Measurements from ENCODE around the gene NTRK2. TPM values are rescaled to one million over a fixed set of nuclear protein-coding genes. Genes with fewer than 3 reads are reported as not detected.

The NTRK2 gene
- total RNA-seq, 4 donors from 2014 or later = 9.5 to 19.5 (median 12.3) TPM

GRCh38 chr9:84929068-84929467 lies 259.5 kb downstream of the NTRK2 start:
- WGBS = 91% methylated on average over 3 of the region's 3 CpGs
- Histone ChIP-seq H3K27ac (no peak overlapping the region), H3K4me1 (no peaks in the 10 kb centered on the region), H3K27me3 (no peaks in the 10 kb centered on the region), H3K4me3 (no peak overlapping the region), H3K36me3 (no peaks in the 10 kb centered on the region), H3K9me3 (no peaks in the 10 kb centered on the region)
- no peak for DNase-seq (ENCODE audit: low spot score in 2 of 2)
- TF ChIP-seq CTCF (IDR thresholded peaks at IDR 0.05) = no peak
- no peak for TF ChIP-seq POLR2A (IDR thresholded peaks at IDR 0.05)
- TF ChIP-seq POLR2AphosphoS5 (IDR thresholded peaks at IDR 0.05) = no peak
- no peak for TF ChIP-seq EP300 (IDR thresholded peaks at IDR 0.05)

GRCh38 chr9:84932915-84933527 lies 263.5 kb downstream of the NTRK2 start:
- WGBS = 85% methylated on average over 6 of the region's 6 CpGs
- TF ChIP-seq EP300 (IDR thresholded peaks at IDR 0.05) = no peak
- TF ChIP-seq CTCF (IDR thresholded peaks at IDR 0.05) = no peak
- TF ChIP-seq POLR2A (IDR thresholded peaks at IDR 0.05) = no peak
- TF ChIP-seq POLR2AphosphoS5 (IDR thresholded peaks at IDR 0.05) = no peak
- H3K4me1 ChIP-seq = no peaks in the 10 kb centered on the region

GRCh38 chr9:84935528-84936117 lies 266.1 kb downstream of the NTRK2 start:
- no peak for DNase-seq (ENCODE audit: low spot score in 2 of 2)
- no peaks in the 10 kb centered on the region for H3K9me3 ChIP-seq
- peak overlapping the region; percentile 31 for H3K27ac ChIP-seq
- no peak for TF ChIP-seq POLR2AphosphoS5 (IDR thresholded peaks at IDR 0.05)
- TF ChIP-seq POLR2A (IDR thresholded peaks at IDR 0.05) = no peak
- no peak for TF ChIP-seq CTCF (IDR thresholded peaks at IDR 0.05)
- no peak for TF ChIP-seq EP300 (IDR thresholded peaks at IDR 0.05)
- H3K4me1 ChIP-seq = no peaks in the 10 kb centered on the region
- no peaks in the 10 kb centered on the region for H3K27me3 ChIP-seq
- no peaks in the 10 kb centered on the region for H3K36me3 ChIP-seq
- H3K4me3 ChIP-seq = no peak overlapping the region

More at GRCh38 chr9:84932915-84933527, 263.5 kb downstream of the NTRK2 start:
- no peak overlapping the region for H3K27ac ChIP-seq
- no peaks in the 10 kb centered on the region for H3K36me3 ChIP-seq
- no peak for DNase-seq (ENCODE audit: low spot score in 2 of 2)
- no peaks in the 10 kb centered on the region for H3K9me3 ChIP-seq
- no peak overlapping the region for H3K4me3 ChIP-seq
- no peaks in the 10 kb centered on the region for H3K27me3 ChIP-seq

GRCh38 chr9:84937180-84937579 lies 267.7 kb downstream of the NTRK2 start:
- Histone ChIP-seq H3K4me3 (no peak overlapping the region), H3K36me3 (no peaks in the 10 kb centered on the region), H3K27ac (no peak overlapping the region), H3K9me3 (no peaks in the 10 kb centered on the region), H3K27me3 (no peaks in the 10 kb centered on the region), H3K4me1 (no peaks in the 10 kb centered on the region)
- 81% methylated on average over 2 of the region's 2 CpGs for WGBS
- TF ChIP-seq CTCF (IDR thresholded peaks at IDR 0.05) (no peak), EP300 (IDR thresholded peaks at IDR 0.05) (no peak), POLR2AphosphoS5 (IDR thresholded peaks at IDR 0.05) (no peak), POLR2A (IDR thresholded peaks at IDR 0.05) (no peak)
- no peak for DNase-seq (ENCODE audit: low spot score in 2 of 2)

- H3K27ac ChIP-seq = no peak overlapping the region
- 61% methylated on average over 3 of the region's 3 CpGs for WGBS
Observed at GRCh38 chr9:84937581-84937980, 268.1 kb downstream of the NTRK2 start.

More at GRCh38 chr9:84937581-84937980, 268.1 kb downstream of the NTRK2 start:
- Histone ChIP-seq H3K4me3 (no peak overlapping the region), H3K27me3 (no peaks in the 10 kb centered on the region), H3K36me3 (no peaks in the 10 kb centered on the region), H3K9me3 (no peaks in the 10 kb centered on the region), H3K4me1 (no peaks in the 10 kb centered on the region)
- TF ChIP-seq POLR2A (IDR thresholded peaks at IDR 0.05) (no peak), EP300 (IDR thresholded peaks at IDR 0.05) (no peak), POLR2AphosphoS5 (IDR thresholded peaks at IDR 0.05) (no peak), CTCF (IDR thresholded peaks at IDR 0.05) (no peak)
- no peak for DNase-seq (ENCODE audit: low spot score in 2 of 2)

Data from suprapubic skin (tissue), 4 donors.